SK-N-SH treated with all-trans-retinoic acid at 6 μM for 48 hours (cell line): ENCODE results near the gene ABCA10.

Experiments used
- ARNTL ChIP-seq: fragments of 450-650 bp; formaldehyde crosslinking; IDR thresholded peaks from 2 replicates; pipeline ENCODE4 v1.5.0; 2020; ENCODE audit warnings: low read depth, mild to moderate bottlenecking, moderate library complexity, borderline replicate concordance
- BACH2 ChIP-seq: fragments of 250-450 bp; sonication (Bioruptor Pico); IDR thresholded peaks from 2 replicates; pipeline ENCODE4 v1.9.0; 2021; ENCODE audit warnings: mild to moderate bottlenecking, borderline replicate concordance
- CSDC2 ChIP-seq: fragments of 250-450 bp; sonication (Bioruptor Pico); IDR thresholded peaks from 2 replicates; pipeline ENCODE4 v1.5.0; 2020; ENCODE audit warnings: mild to moderate bottlenecking, moderate library complexity
- CSRNP3 ChIP-seq: fragments of 250-450 bp; sonication (Bioruptor Pico); IDR thresholded peaks from 2 replicates; pipeline ENCODE4 v1.5.1; 2021; ENCODE audit warnings: mild to moderate bottlenecking, moderate library complexity
- ESRRG ChIP-seq: fragments of 250-450 bp; sonication (Bioruptor Pico); IDR thresholded peaks from 2 replicates; pipeline ENCODE4 v1.6.1; 2021; ENCODE audit warnings: mild to moderate bottlenecking
- GLIS3 ChIP-seq: fragments of 250-450 bp; sonication (Bioruptor Pico); IDR thresholded peaks from 2 replicates; pipeline ENCODE4 v1.5.0; 2020; ENCODE audit warnings: mild to moderate bottlenecking, moderate library complexity
- PATZ1 ChIP-seq: fragments of 250-450 bp; sonication (Bioruptor Pico); IDR thresholded peaks from 2 replicates; pipeline ENCODE4 v1.8.0; 2020; ENCODE audit warnings: mild to moderate bottlenecking, moderate library complexity, borderline replicate concordance
- POU6F1 ChIP-seq: fragments of 250-450 bp; sonication (Bioruptor Pico); IDR thresholded peaks from 2 replicates; pipeline ENCODE4 v1.8.0; 2021; ENCODE audit warnings: low read depth, mild to moderate bottlenecking, moderate library complexity, borderline replicate concordance
- TCF4 ChIP-seq: fragments of 250-450 bp; sonication (Bioruptor Pico); IDR thresholded peaks from 2 replicates; pipeline ENCODE4 v1.8.0; 2021; ENCODE audit warnings: mild to moderate bottlenecking, moderate library complexity, borderline replicate concordance
- TOX ChIP-seq: fragments of 250-450 bp; sonication (Bioruptor Pico); IDR thresholded peaks from 2 replicates; pipeline ENCODE4 v1.8.0; 2021; ENCODE audit warnings: mild to moderate bottlenecking, moderate library complexity, borderline replicate concordance
- TSHZ2 ChIP-seq: fragments of 250-450 bp; sonication (Bioruptor Pico); IDR thresholded peaks from 2 replicates; pipeline ENCODE4 v1.5.0; 2020; ENCODE audit warnings: mild to moderate bottlenecking, moderate library complexity
- ZFP3 ChIP-seq: fragments of 250-450 bp; sonication (Bioruptor Pico); IDR thresholded peaks from 2 replicates; pipeline ENCODE4 v1.5.0; 2020; ENCODE audit warnings: mild to moderate bottlenecking, moderate library complexity
- ZNF565 ChIP-seq: fragments of 450-650 bp; formaldehyde crosslinking; conservative IDR thresholded peaks from 2 replicates; pipeline ENCODE4 v1.5.0; 2020; ENCODE audit warnings: low read depth, mild to moderate bottlenecking, moderate library complexity
- TF ChIP-seq, protein P1 (sequence below): fragments of 250-450 bp; sonication (Bioruptor Pico); IDR thresholded peaks from 2 replicates; pipeline ENCODE4 v1.5.1; 2020; ENCODE audit warnings: low read depth, mild to moderate bottlenecking, moderate library complexity

DNA sequence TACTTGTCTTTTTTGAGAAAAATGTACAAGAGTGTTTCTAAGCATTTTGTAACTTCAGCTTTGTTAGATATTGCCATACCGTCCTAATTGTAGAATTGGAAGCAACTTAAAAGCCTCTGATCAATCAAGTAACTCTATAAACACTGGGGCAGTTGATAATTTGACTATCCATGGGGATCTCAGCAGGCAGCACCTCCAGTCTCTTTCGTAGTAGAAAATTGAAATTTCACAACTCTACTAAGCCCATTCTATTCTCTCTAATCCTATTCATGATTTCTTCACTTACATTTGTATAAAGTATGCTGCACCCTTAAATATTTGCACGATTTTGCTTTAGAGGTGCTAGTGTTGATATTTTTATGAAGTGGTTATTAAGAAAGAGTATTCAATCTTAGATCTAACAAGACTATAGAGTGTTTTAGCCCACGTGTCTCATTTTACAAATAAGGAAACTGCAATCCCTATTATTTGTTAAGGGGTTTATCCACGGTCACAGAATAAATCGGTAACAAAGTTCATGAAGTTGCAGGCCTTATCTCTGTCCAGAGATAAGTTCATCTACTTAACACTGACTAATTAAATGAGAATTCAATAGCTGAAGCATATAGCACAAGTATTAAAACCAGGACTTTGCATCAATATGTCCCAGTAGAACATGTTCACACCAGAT is 97.9 kb downstream of the ABCA10 start:
- TF ChIP-seq POU6F1 (CRISPR knock-in tag), result no peak
- TF ChIP-seq TOX, result no peak
- no peak for TF ChIP-seq CSDC2
- TF ChIP-seq PATZ1 (CRISPR knock-in tag), result no peak
- TF ChIP-seq TCF4, result no peak
- no peak for TF ChIP-seq ZFP3 (CRISPR knock-in tag)
- TF ChIP-seq GLIS3, result no peak
- TF ChIP-seq CSRNP3, result no peak
- TF ChIP-seq, protein P1, sequence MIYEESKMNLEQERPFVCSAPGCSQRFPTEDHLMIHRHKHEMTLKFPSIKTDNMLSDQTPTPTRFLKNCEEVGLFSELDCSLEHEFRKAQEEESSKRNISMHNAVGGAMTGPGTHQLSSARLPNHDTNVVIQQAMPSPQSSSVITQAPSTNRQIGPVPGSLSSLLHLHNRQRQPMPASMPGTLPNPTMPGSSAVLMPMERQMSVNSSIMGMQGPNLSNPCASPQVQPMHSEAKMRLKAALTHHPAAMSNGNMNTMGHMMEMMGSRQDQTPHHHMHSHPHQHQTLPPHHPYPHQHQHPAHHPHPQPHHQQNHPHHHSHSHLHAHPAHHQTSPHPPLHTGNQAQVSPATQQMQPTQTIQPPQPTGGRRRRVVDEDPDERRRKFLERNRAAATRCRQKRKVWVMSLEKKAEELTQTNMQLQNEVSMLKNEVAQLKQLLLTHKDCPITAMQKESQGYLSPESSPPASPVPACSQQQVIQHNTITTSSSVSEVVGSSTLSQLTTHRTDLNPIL (CRISPR knock-in tag), result no peak
- no peak for TF ChIP-seq ESRRG (CRISPR knock-in tag)
- TF ChIP-seq BACH2 (CRISPR knock-in tag), result no peak
- no peak for TF ChIP-seq ZNF565 (CRISPR knock-in tag)
- no peak for TF ChIP-seq TSHZ2 (CRISPR knock-in tag)
- no peak for TF ChIP-seq ARNTL
